Kidney (tissue), 14 donors: Measurements from ENCODE around the gene CDK13. TPM values are rescaled to one million over a fixed set of nuclear protein-coding genes. Genes with fewer than 3 reads are reported as not detected.
"Not testable (repeated sequence)": the region's sequence is repeated elsewhere in the genome, so short reads cannot be mapped to it uniquely, and the experiment has no call there.

Experiments
- DNase-seq, 5 donors: peaks; one replicate each; pipeline ENCODE4 v3.0.0-alpha.2; 2013 to 2020
- FAIRE-seq: peaks from 2 replicates; lab custom pipeline; 2012; peaks lifted over from hg19 to GRCh38; lab: Jason Lieb, UNC
- H3K27ac ChIP-seq, 2 donors: one replicate each; pipeline ENCODE4 v1.7.0; 2013; ENCODE audit warnings: low read depth in 2 of 2, low read length in 2 of 2, inconsistent platforms in 1 of 2
- H3K27me3 ChIP-seq: one replicate; pipeline ENCODE4 v1.7.1; 2013; ENCODE audit warnings: low read length, inconsistent platforms; ENCODE audit not compliant: control insufficient read depth, insufficient read depth
- H3K36me3 ChIP-seq, 3 donors: one replicate each; pipeline versions ENCODE4 v1.7.0 to v1.7.1; 2013; ENCODE audit warnings: low read length in 3 of 3, control low read depth in 1 of 3, inconsistent platforms in 1 of 3; ENCODE audit not compliant: insufficient read depth in 3 of 3, control insufficient read depth in 2 of 3
- H3K4me1 ChIP-seq, 3 donors: one replicate each; pipeline versions ENCODE4 v1.7.0 to v1.7.1; 2013; ENCODE audit warnings: low read length in 3 of 3, inconsistent platforms in 1 of 3, low read depth in 1 of 3; ENCODE audit not compliant: control insufficient read depth in 2 of 3, insufficient read depth in 2 of 3
- H3K4me3 ChIP-seq, 3 donors: one replicate each; pipeline versions ENCODE4 v1.7.0 to v1.8.1; 2013; ENCODE audit warnings: low read length in 3 of 3, control low read depth in 1 of 3, inconsistent platforms in 1 of 3
- H3K9ac ChIP-seq, 3 donors: one replicate each; pipeline versions ENCODE4 v1.7.0 to v1.7.1; 2013; ENCODE audit warnings: low read length in 3 of 3, control low read depth in 1 of 3, inconsistent platforms in 1 of 3
- H3K9me3 ChIP-seq, 3 donors: one replicate each; pipeline versions ENCODE4 v1.7.0 to v1.7.1; 2013; ENCODE audit warnings: low read length in 3 of 3, control low read depth in 1 of 3, inconsistent platforms in 1 of 3; ENCODE audit not compliant: control insufficient read depth in 2 of 3, insufficient read depth in 1 of 3
- CTCF ChIP-seq: IDR thresholded peaks from 3 replicates; pipeline ENCODE4 v1.5.1; 2012; ENCODE audit warnings: mild to moderate bottlenecking, moderate library complexity, borderline replicate concordance; ENCODE audit not compliant: insufficient read depth; ENCODE audit errors: extremely low read depth
- intact Hi-C: fragments of 100-400 bp; cut with DNase I; formaldehyde crosslinking; loops from one replicate; pipeline ENCODE4 v1.11.1; 2022
- polyA plus RNA-seq: library from polyadenylated mRNA; stranded (reverse); fragments of 350-450 nt; fragmentation: Illumina TruSeq; extraction: RNeasy Lipid Tissue Mini Kit (QIAGEN cat#74804); gene quantifications from one replicate; pipeline ENCODE4 v1.2.3, GENCODE V29; 2014; ENCODE audit warnings: low read depth, low replicate concordance; ENCODE audit not compliant: insufficient read depth
- total RNA-seq: library from RNA; stranded (reverse); fragmentation: NEBNext Ultra II Directional; extraction: Animal tissue kit (Norgen Biotek cat#: 25700); gene quantifications from one replicate; pipeline ENCODE4 v1.2.1, GENCODE V29; 2021
- donor health status: control.
- donor health status: control.
- donor health status: control.
- donor health status: control.
- donor health status: control.
- donor health status: DM: yes; HTN: yes; CAD: no.
- donor health status: Normal renal cell carcinoma (clear cell type).

The CDK13 gene
- total and polyA plus RNA-seq, 2 donors from 2014 or later: 15.5 to 50.9 TPM

GRCh38 chr7:39908973-39909372 is 41.1 kb upstream of the CDK13 start:
- Histone ChIP-seq H3K27me3 (no peaks in the 10 kb centered on the region), H3K9ac (no peak overlapping the region), H3K4me3 (no peak overlapping the region), H3K36me3 (no peaks in the 10 kb centered on the region), H3K9me3 (peaks cover 0 to 9% (median 4%) of the 10 kb centered on the region in 3 donors), H3K4me1 (no peaks in the 10 kb centered on the region), H3K27ac (no peak overlapping the region)
- intact Hi-C loops: no loop called here
- FAIRE-seq: no peak
- DNase-seq: no peak
- TF ChIP-seq CTCF: no peak

GRCh38 chr7:39909526-39909925 is 40.5 kb upstream of the CDK13 start:
- intact Hi-C loops: no loop called here
- Histone ChIP-seq H3K9me3 (peaks cover 0 to 9% (median 4%) of the 10 kb centered on the region in 3 donors), H3K27ac (no peak overlapping the region), H3K36me3 (no peaks in the 10 kb centered on the region), H3K27me3 (no peaks in the 10 kb centered on the region), H3K9ac (no peak overlapping the region), H3K4me1 (no peaks in the 10 kb centered on the region), H3K4me3 (no peak overlapping the region)
- DNase-seq (no peak), FAIRE-seq (no peak)
- no peak for TF ChIP-seq CTCF

GRCh38 chr7:39910108-39910869 is 39.8 kb upstream of the CDK13 start:
- Histone ChIP-seq H3K4me1 (no peaks in the 10 kb centered on the region), H3K36me3 (no peaks in the 10 kb centered on the region), H3K9me3 (peaks cover 0 to 9% (median 4%) of the 10 kb centered on the region in 3 donors), H3K4me3 (no peak overlapping the region), H3K27ac (no peak overlapping the region), H3K27me3 (no peaks in the 10 kb centered on the region), H3K9ac (no peak overlapping the region)
- intact Hi-C loops: no loop called here
- TF ChIP-seq CTCF: no peak
- FAIRE-seq (no peak), DNase-seq (no peak)

GRCh38 chr7:39911167-39911566 is 38.9 kb upstream of the CDK13 start:
- H3K27ac ChIP-seq: no peak overlapping the region
- FAIRE-seq (no peak), DNase-seq (no peak)
- H3K36me3 ChIP-seq: no peaks in the 10 kb centered on the region
- H3K9ac ChIP-seq: no peak overlapping the region
- H3K4me1 ChIP-seq: no peaks in the 10 kb centered on the region
- peaks cover 0 to 9% (median 4%) of the 10 kb centered on the region in 3 donors for H3K9me3 ChIP-seq
- intact Hi-C loops: no loop called here
- TF ChIP-seq CTCF: no peak
- no peak overlapping the region for H3K4me3 ChIP-seq
- no peaks in the 10 kb centered on the region for H3K27me3 ChIP-seq

GRCh38 chr7:39915847-39916246 is 34.2 kb upstream of the CDK13 start:
- H3K27me3 ChIP-seq, H3K4me1 ChIP-seq, DNase-seq, intact Hi-C loops, H3K36me3 ChIP-seq, H3K4me3 ChIP-seq, FAIRE-seq, H3K9me3 ChIP-seq, H3K27ac ChIP-seq, H3K9ac ChIP-seq: not testable (repeated sequence)
